Esophagus (tissue), 2 donors: ENCODE measurements around the gene DPM2. TPM values are rescaled to one million over a fixed set of nuclear protein-coding genes. Genes with fewer than 3 reads are reported as not detected.
A peak's percentile ranks its signal among the peaks of the same experiment; 100 is the strongest.

ENCODE experiments used
- H3K27ac ChIP-seq, 2 donors: one replicate each; pipeline ENCODE4 v1.5.1; 2013; ENCODE audit warnings: low read depth in 2 of 2, mild to moderate bottlenecking in 2 of 2, inconsistent platforms in 1 of 2, low read length in 1 of 2, moderate library complexity in 1 of 2
- H3K27me3 ChIP-seq, 2 donors: one replicate each; pipeline ENCODE4 v1.6.1; 2013; ENCODE audit warnings: low read length in 2 of 2, control low read depth in 1 of 2, mild to moderate bottlenecking in 1 of 2; ENCODE audit not compliant: insufficient read depth in 2 of 2, control insufficient read depth in 1 of 2
- H3K36me3 ChIP-seq, 2 donors: one replicate each; pipeline ENCODE4 v1.6.1; 2013; ENCODE audit warnings: low read length in 1 of 2; ENCODE audit not compliant: control insufficient read depth in 2 of 2, insufficient read depth in 2 of 2
- H3K4me1 ChIP-seq, 2 donors: one replicate each; pipeline ENCODE4 v1.6.1; 2013; ENCODE audit warnings: low read length in 1 of 2; ENCODE audit not compliant: control insufficient read depth in 2 of 2, insufficient read depth in 2 of 2
- H3K4me3 ChIP-seq, 2 donors: one replicate each; pipeline ENCODE4 v1.5.1; 2013; ENCODE audit warnings: low read length in 2 of 2, mild to moderate bottlenecking in 2 of 2, low read depth in 1 of 2, moderate library complexity in 1 of 2
- H3K9me3 ChIP-seq, 2 donors: one replicate each; pipeline ENCODE4 v1.6.1; 2013; ENCODE audit warnings: mild to moderate bottlenecking in 2 of 2, low read depth in 1 of 2, low read length in 1 of 2, moderate library complexity in 1 of 2; ENCODE audit not compliant: control insufficient read depth in 2 of 2, insufficient read depth in 1 of 2
- WGBS, 2 donors: extraction: QIAGEN DNeasy Blood & Tissue Kit; methylation state at CpG; one replicate each; pipeline ENCODE4 v1.1.7; 2013; 5-methylcytosine and 5-hydroxymethylcytosine counted together
- polyA plus RNA-seq, 2 donors: library from polyadenylated mRNA; stranded (reverse); fragments of 200-250 nt; gene quantifications; one replicate each; pipeline ENCODE4 v1.2.3, GENCODE V29; 2013
- donor health status: healthy with polysubstance abuse.
- donor health status: Bipolar disorder and iron deficiency.

The DPM2 gene
- polyA plus RNA-seq, 2 donors = 25.2 to 28.2 TPM

DNA sequence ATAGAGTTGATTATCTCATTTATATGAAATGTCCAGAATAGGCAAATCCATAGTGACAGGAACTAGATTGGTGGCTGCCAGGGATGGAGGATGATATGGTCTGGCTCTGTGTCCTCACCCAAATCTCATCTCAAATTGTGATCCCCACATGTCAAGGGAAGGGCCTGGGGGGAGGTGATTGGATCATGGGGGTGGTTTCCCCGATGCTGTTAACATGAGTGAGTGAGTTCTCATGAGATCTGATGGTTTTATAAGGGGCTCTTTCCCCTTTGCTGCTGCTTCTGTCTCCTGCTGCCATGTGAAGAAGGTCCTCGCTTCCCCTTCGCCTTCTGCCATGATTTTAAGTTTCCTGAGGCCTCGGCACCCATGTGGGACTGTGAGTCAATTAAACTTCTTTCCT, 21.7 kb upstream of the DPM2 start:
- H3K9me3 ChIP-seq = no peaks in the 10 kb centered on the region
- H3K36me3 ChIP-seq = peaks cover 0 to 3% of the 10 kb centered on the region in 2 donors
- WGBS, 2 donors = 84 to 85% methylated on average over 4 of the region's 4 CpGs
- peak overlapping the region; percentile 45 to 89 for H3K27ac ChIP-seq
- peaks cover 21 to 47% of the 10 kb centered on the region in 2 donors for H3K4me1 ChIP-seq
- no peak overlapping the region for H3K4me3 ChIP-seq
- no peaks in the 10 kb centered on the region for H3K27me3 ChIP-seq

DNA sequence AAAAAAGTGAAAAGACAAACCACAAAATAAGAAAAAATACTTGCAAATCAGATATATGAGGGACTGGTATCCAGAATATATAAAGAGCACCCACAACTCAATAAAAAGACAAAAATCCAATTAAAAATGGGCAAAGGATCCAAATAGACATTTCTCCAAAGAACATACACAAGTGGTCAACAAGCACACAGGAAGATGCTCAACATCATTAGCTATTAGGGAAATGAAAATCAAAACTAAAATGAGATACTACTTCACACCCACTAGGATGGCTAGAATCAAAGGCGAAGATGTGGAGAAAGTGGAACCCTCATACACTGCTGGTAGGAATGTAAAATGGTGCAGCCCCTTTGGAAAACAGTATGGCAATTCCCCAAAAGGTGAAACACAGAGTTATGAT, 21.1 kb upstream of the DPM2 start:
- Histone ChIP-seq H3K9me3 (no peaks in the 10 kb centered on the region), H3K4me3 (no peak overlapping the region), H3K36me3 (peaks cover 0 to 3% of the 10 kb centered on the region in 2 donors), H3K4me1 (peaks cover 14 to 46% of the 10 kb centered on the region in 2 donors), H3K27me3 (no peaks in the 10 kb centered on the region), H3K27ac (no peak overlapping the region)
- WGBS, 2 donors = 89 to 96% methylated on average over 1 of the region's 1 CpG

DNA sequence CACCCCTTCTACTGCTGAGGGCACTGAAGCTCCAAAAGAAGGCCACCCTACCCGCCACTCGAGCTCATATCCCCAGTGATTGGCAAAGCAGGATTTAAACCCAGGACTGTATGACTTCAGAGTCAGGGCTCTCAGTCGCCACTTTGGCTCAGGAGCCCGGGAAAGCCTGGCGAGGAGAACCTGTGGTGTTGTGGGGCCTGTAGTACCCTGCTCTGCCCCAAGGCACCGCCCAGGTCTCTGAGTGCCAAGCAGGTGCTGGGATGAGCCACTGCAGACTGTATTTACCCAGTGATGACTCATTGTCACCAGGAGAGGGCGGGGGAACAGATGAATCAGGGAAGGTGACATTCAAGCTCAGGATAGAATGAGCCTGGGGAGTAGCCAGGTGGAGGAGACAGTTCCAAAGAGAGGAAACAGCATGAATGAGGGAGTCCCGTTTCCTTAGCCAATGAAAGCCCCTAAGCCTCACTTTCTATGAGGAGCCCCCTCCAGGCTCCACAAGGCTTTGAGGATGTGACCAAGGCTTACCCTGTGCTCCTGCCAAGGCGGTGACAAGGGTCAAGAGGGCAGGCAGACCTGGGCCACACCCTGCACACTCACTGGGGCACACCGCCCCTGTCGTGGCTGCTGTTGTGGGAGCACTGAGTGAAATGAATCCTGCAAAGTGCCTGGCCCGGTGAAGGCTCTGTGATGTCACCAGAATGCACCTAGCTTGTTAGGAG, 17.8 kb upstream of the DPM2 start:
- H3K4me3 ChIP-seq = no peak overlapping the region
- peaks cover 0 to 42% of the 10 kb centered on the region in 2 donors for H3K4me1 ChIP-seq
- peak overlapping the region; percentile 93 to 98 for H3K27ac ChIP-seq
- H3K36me3 ChIP-seq = peaks cover 0 to 6% of the 10 kb centered on the region in 2 donors
- no peaks in the 10 kb centered on the region for H3K9me3 ChIP-seq
- WGBS, 2 donors = 26 to 31% methylated on average over 12 of the region's 12 CpGs
- H3K27me3 ChIP-seq = no peaks in the 10 kb centered on the region

DNA sequence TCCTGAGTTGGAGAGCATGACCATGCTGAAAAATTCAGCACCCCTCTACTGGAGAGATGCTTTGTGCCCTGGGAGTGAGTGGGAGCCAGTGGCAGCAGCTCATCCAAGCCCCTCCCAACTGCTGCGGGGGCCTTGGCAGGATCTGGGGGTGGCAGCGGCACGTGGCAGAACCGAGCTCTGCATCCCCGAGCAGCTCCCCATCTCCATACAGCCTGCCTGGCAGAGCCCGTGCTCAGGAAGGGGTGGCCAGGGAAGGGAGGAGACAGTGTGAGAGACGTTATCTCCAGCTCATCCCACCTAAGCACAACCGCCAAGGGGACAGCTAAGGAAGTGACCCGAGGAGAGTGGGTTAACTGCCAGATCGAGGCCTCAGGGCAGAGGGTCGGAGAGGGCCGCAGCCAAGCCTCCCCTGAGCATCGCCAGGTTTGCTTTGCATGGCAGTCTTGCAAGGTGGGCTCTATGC, 17.2 kb upstream of the DPM2 start:
- no peaks in the 10 kb centered on the region for H3K9me3 ChIP-seq
- H3K4me1 ChIP-seq = peaks cover 0 to 38% of the 10 kb centered on the region in 2 donors
- WGBS, 2 donors = 35 to 37% methylated on average over 13 of the region's 13 CpGs
- H3K27ac ChIP-seq = peak overlapping the region; percentile 80 to 98
- peaks cover 0 to 8% of the 10 kb centered on the region in 2 donors for H3K36me3 ChIP-seq
- no peaks in the 10 kb centered on the region for H3K27me3 ChIP-seq
- no peak overlapping the region for H3K4me3 ChIP-seq

DNA sequence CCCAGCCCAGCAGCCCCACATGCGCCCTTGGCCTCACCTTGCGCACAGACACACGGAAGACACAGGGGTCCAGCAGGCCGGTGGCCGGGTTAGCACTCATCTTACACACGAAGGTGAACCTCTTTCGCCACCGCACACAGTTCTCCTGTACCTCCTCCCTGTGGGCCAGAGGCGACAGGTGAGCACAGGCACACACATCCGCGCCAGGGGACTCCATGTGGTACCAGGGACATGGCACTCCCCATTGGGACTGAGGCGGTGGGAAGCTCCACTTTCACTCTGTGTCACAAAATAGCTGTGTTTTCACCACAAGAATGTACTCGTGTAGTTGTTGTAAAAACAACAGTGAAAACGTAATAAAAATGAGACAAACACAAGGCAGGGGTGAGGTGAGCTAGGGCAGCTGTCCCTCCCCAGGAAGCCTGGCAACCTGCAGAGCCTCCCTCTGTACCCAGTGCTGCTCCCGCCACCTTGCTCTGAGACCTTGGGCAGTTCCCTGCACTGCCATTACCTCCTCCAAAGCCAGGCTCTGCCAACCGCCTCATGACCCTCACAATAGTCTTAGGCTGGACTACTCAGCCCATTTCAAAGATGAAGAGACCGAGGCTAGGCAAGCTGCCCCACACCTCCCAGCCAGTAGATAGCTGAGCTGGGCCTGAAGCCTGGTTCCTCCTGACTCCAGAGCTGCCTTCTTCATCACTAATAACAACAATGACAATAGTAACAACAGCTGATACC, 16.3 kb upstream of the DPM2 start:
- Histone ChIP-seq H3K4me3 (no peak overlapping the region), H3K36me3 (peaks cover 0 to 15% of the 10 kb centered on the region in 2 donors), H3K9me3 (no peaks in the 10 kb centered on the region), H3K27me3 (no peaks in the 10 kb centered on the region), H3K4me1 (peaks cover 0 to 38% of the 10 kb centered on the region in 2 donors), H3K27ac (peak overlapping the region; percentile 80 to 98)
- 76 to 77% methylated on average over 17 of the region's 17 CpGs for WGBS, 2 donors

DNA sequence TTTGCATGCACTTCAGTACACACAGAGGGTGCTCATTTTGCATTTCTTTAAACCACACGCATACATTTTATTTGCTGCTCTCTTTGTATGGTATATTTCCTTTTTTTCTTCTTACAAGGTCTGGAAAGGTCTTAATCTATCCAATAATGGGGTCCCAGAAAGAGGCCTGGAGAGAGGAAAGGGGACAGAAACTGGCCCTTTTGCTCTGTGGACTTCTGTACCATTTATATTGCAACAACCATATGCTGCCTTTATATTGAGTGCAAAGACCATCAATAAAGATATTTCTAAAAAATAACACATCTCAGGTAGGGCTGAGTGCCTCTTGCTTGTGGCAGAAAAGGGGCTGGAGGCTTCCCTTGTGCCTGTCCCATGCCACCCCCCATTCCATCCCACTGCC, 15.5 kb upstream of the DPM2 start:
- H3K4me3 ChIP-seq = no peak overlapping the region
- peaks cover 0 to 22% of the 10 kb centered on the region in 2 donors for H3K36me3 ChIP-seq
- H3K4me1 ChIP-seq = peaks cover 0 to 38% of the 10 kb centered on the region in 2 donors
- no peaks in the 10 kb centered on the region for H3K9me3 ChIP-seq
- no peaks in the 10 kb centered on the region for H3K27me3 ChIP-seq
- H3K27ac ChIP-seq = no peak overlapping the region
- 85 to 86% methylated on average over 1 of the region's 1 CpG for WGBS, 2 donors

DNA sequence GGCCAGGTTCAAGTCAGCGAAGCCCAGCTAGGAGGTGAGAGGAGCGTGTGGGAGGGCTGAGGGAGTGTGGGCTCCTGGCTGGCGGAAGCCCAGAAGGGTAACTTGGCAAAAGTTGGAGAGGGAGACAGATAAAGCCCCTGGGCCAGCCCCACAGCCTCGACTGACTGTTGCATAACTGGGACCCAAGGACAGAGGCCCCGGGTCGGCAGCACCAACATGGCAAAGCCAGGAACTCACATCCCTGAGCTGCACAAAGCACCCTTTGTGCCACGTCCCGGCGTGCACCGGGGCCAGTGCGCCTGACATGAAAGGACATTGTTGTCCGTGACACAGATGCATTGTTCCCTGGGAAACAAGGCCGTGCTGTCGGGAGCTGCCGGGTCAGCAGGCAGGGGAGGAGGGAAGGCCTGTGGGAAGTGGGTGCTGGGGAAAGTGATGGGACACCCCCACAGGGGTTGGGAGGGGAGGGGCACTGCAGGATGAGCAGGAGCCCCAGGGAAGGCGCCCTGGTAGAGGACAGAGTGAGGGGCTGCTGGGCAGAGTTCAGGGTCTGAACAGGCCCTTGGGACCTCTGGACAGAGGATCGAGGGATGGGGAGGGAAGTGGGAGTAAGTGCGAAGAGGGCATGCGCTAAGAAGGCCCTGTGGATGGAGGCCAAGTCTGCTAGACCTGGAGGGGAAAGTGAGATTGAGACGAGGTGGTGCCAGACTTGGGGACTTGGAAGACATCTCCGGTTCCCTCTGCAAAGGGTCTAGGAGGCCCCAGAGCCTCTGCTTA, 13.0 kb upstream of the DPM2 start:
- peaks cover 0 to 32% of the 10 kb centered on the region in 2 donors for H3K4me1 ChIP-seq
- no peak overlapping the region for H3K4me3 ChIP-seq
- no peaks in the 10 kb centered on the region for H3K27me3 ChIP-seq
- peaks cover 0 to 35% of the 10 kb centered on the region in 2 donors for H3K36me3 ChIP-seq
- peak overlapping the region in 1 of 2 donors; percentile 6 for H3K27ac ChIP-seq
- 63% methylated on average over 21 of the region's 21 CpGs for WGBS, 2 donors
- no peaks in the 10 kb centered on the region for H3K9me3 ChIP-seq

DNA sequence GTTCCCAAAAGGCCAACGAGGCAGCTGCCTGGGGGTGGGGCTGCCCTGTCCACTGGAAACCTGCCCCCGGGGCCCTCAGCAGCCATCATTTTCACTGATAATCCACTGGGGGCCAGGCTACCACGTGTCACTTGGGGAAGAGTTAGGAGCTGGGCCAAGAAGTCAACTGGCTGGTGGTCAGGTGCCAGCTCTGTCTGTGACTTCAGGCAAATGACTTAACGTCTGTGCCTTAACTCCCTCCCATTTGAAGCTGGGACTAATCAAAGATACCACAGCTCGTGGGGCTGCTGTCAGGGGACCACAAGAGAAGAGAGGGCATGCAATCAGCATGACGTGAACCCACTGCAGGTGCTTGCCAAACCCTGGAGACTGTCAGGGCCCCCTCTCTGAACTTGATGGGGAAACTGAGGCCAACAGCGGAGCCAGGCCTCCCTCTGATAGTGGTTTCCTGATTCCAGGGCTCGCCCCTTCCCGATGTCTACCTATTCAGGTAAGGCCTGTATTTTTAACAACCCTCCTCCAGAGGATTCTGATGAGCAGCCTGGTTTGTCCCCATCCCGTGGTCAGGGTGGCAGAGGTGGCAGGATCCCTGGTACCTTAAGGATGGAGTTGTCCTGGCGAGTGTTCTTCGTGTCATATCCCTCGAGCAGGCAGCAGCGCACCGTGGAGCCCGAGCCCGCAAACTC, 12.3 kb upstream of the DPM2 start:
- 69 to 73% methylated on average over 17 of the region's 17 CpGs for WGBS, 2 donors
- Histone ChIP-seq H3K27me3 (no peaks in the 10 kb centered on the region), H3K27ac (peak overlapping the region in 1 of 2 donors; percentile 6), H3K36me3 (peaks cover 0 to 41% of the 10 kb centered on the region in 2 donors), H3K4me3 (no peak overlapping the region), H3K4me1 (peaks cover 0 to 27% of the 10 kb centered on the region in 2 donors), H3K9me3 (no peaks in the 10 kb centered on the region)
